PFSK-1 (cell line): ENCODE measurements around the gene GALNT10.

Source experiments
- FOXP2 ChIP-seq: optimal IDR thresholded peaks from 2 replicates; pipeline ENCODE3; 2011; ENCODE audit warnings: borderline replicate concordance, control low read depth, inconsistent platforms; ENCODE audit not compliant: insufficient read depth; ENCODE audit errors: extremely low read length, extremely low read depth
- POLR2AphosphoS5 ChIP-seq: IDR thresholded peaks from 2 replicates; pipeline ENCODE4 v1.6.1; 2012; ENCODE audit warnings: low read depth, mild to moderate bottlenecking, control low read depth, low read length, moderate library complexity
- SIN3A ChIP-seq: IDR thresholded peaks from 2 replicates; pipeline ENCODE4 v1.6.1; 2012; ENCODE audit warnings: mild to moderate bottlenecking, low read length, moderate library complexity, borderline replicate concordance; ENCODE audit not compliant: insufficient read depth
- TAF1 ChIP-seq: IDR thresholded peaks from 2 replicates; pipeline ENCODE4 v1.6.1; 2012; ENCODE audit warnings: low read length, control low read depth, borderline replicate concordance; ENCODE audit not compliant: insufficient read depth
- TF ChIP-seq, protein P1 (sequence below), 2 experiments: IDR thresholded peaks; 2 replicates each; pipeline versions ENCODE4 v1.6.1 to v1.8.0; 2011 to 2012; ENCODE audit warnings: low read depth in 2 of 2, low read length in 2 of 2, control low read depth in 1 of 2, inconsistent platforms in 1 of 2, mild to moderate bottlenecking in 1 of 2, moderate library complexity in 1 of 2; ENCODE audit not compliant: insufficient read depth in 1 of 2

The GALNT10 gene

GRCh38 chr5:154461531-154461930, 271.0 kb downstream of the GALNT10 start:
- TF ChIP-seq, protein P1, sequence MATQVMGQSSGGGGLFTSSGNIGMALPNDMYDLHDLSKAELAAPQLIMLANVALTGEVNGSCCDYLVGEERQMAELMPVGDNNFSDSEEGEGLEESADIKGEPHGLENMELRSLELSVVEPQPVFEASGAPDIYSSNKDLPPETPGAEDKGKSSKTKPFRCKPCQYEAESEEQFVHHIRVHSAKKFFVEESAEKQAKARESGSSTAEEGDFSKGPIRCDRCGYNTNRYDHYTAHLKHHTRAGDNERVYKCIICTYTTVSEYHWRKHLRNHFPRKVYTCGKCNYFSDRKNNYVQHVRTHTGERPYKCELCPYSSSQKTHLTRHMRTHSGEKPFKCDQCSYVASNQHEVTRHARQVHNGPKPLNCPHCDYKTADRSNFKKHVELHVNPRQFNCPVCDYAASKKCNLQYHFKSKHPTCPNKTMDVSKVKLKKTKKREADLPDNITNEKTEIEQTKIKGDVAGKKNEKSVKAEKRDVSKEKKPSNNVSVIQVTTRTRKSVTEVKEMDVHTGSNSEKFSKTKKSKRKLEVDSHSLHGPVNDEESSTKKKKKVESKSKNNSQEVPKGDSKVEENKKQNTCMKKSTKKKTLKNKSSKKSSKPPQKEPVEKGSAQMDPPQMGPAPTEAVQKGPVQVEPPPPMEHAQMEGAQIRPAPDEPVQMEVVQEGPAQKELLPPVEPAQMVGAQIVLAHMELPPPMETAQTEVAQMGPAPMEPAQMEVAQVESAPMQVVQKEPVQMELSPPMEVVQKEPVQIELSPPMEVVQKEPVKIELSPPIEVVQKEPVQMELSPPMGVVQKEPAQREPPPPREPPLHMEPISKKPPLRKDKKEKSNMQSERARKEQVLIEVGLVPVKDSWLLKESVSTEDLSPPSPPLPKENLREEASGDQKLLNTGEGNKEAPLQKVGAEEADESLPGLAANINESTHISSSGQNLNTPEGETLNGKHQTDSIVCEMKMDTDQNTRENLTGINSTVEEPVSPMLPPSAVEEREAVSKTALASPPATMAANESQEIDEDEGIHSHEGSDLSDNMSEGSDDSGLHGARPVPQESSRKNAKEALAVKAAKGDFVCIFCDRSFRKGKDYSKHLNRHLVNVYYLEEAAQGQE (IDR thresholded peaks at IDR 0.05; ENCODE audit: insufficient read depth in 1 of 2, low read depth in 2 of 2, low read length in 2 of 2): no peak
- TF ChIP-seq TAF1 (no peak), POLR2AphosphoS5 (no peak), FOXP2 (no peak), SIN3A (no peak)

DNA sequence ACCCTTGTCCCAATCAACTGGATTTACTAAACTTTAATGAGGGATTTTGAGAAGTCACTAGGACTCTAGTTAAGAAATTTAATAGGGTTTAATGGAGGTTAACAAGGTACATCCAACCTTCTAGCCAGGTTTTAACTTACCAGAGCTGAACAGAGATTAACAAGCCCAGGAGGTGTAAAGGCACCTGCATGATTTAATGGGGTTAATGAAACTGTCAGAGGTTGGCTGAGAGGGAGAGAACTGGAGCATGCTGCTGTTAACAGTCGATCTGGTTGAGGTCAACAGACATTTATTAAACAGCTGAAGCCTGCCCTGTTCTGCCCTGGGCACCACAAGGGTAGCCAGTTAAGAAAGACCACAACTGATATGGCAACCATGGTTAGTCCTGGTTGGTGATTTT, 273.9 kb downstream of the GALNT10 start:
- TF ChIP-seq, protein P1 (IDR thresholded peaks at IDR 0.05; ENCODE audit: insufficient read depth in 1 of 2, low read depth in 2 of 2, low read length in 2 of 2): no peak
- no peak for TF ChIP-seq SIN3A
- TF ChIP-seq TAF1: no peak
- TF ChIP-seq FOXP2: no peak
- TF ChIP-seq POLR2AphosphoS5: no peak

- no peak for TF ChIP-seq POLR2AphosphoS5
Measured at GRCh38 chr5:154465169-154465568, 274.6 kb downstream of the GALNT10 start.

GRCh38 chr5:154466147-154466546, 275.6 kb downstream of the GALNT10 start:
- TF ChIP-seq POLR2AphosphoS5 (no peak), TAF1 (no peak), SIN3A (no peak), FOXP2 (no peak)
- TF ChIP-seq, protein P1 (IDR thresholded peaks at IDR 0.05; ENCODE audit: insufficient read depth in 1 of 2, low read depth in 2 of 2, low read length in 2 of 2): no peak

DNA sequence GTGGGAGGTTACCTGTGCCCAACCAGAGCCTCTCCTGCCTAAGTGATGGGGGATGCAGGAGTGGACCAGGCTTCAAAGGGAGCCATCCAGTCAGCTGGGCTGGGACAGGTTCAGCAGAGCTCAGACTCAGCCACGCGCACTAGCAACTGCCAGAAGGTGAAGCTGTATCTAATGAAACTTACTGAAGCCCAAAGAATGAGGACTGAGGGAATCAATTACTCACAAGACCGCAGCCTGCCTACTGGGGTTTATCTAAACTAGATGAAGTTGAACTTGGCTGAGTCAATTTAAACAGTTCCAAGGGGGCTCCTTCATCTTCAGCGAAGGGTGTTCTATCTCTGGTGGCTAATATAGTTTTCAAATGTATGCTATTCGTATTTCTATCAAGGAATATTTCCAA, 276.1 kb downstream of the GALNT10 start:
- TF ChIP-seq POLR2AphosphoS5: no peak
- no peak for TF ChIP-seq FOXP2
- TF ChIP-seq SIN3A: no peak
- no peak for TF ChIP-seq TAF1

DNA sequence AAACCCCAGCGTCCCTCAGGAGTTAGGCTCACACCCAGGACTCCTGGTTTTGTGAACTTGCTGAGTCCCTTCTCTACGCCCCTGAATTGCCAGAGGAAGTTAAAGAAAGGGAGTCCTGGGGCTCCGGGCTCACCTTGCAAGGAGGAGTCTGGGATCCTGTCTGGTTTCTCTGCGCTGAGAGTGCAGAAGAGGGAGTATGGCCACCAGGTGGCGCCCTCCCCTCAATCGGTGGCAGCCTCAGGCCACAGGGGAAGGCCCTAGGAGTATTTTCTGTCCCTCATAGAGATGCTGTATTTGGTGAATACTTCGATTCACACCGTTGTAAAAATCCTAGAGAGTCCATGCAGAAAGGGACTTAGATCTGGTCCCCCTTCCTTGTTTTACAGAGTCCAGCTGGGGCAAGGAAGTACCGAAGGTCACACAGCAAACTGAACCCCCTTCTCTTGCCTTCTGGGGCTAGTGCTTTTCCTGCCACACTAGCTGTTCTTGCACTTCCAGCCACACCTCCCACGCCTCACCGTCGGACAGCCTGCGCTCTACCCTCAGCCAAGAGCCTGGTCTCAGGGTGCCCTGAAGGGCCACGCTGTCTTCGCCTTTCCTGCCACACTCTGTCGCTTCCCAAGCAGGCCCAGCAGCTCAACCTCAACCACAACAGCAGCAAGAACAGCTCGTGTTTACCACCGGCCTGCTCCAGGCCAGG, 277.3 kb downstream of the GALNT10 start:
- TF ChIP-seq FOXP2 (no peak), TAF1 (no peak), POLR2AphosphoS5 (no peak), SIN3A (no peak)
- TF ChIP-seq, protein P1 (IDR thresholded peaks at IDR 0.05; ENCODE audit: insufficient read depth in 1 of 2, low read depth in 2 of 2, low read length in 2 of 2): no peak
